PFSK-1 (cell line): ENCODE results near the gene RPSA.

Experiments
- POLR2AphosphoS5 ChIP-seq: IDR thresholded peaks from 2 replicates; pipeline ENCODE4 v1.6.1; 2012; ENCODE audit warnings: low read depth, mild to moderate bottlenecking, control low read depth, low read length, moderate library complexity
- SIN3A ChIP-seq: IDR thresholded peaks from 2 replicates; pipeline ENCODE4 v1.6.1; 2012; ENCODE audit warnings: mild to moderate bottlenecking, low read length, moderate library complexity, borderline replicate concordance; ENCODE audit not compliant: insufficient read depth

DNA sequence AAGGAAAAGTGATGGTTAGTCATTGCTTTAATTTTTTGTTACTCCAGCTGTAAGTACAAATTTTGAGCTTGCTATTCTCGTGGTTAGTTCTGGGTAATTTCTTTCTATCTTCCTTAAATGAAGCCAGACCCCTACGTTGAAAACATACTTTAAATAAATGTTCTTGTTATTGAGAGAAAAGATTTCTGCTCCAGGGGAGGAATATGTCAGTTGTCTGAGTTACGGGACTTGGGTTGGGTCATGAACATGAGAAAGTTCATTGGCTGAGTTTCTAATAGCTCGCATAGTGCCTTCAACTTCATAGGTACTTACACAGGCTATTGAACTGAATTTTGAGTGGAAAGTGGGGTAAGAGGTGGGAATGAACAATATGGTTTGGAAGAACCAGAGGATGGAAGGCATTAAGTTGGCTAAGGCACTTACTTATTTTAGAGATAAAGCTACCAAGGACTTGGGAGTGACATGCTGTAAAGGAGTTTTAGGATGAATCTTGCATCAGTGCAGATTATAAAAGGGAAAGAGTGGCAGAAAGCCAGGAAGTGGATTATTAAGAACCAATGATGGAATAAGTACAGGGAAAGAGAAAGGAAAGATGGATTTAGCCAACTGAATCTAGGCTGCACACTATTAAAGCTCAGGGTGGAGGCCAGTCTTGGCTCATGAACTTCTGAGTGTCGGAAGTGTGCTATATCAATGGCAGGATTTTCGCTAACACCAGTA is 1.4 kb downstream of the RPSA start:
- TF ChIP-seq SIN3A (no peak), POLR2AphosphoS5 (no peak)
